Liver (tissue), 9 donors: ENCODE data around the gene IBA57. TPM values are rescaled to one million over a fixed set of nuclear protein-coding genes. Genes with fewer than 3 reads are reported as not detected.

Experiments
- DNase-seq: peaks from one replicate; pipeline ENCODE4 v3.0.0-alpha.2; 2017; ENCODE audit warnings: low spot score
- H3K27ac ChIP-seq, 2 donors: one replicate each; pipeline ENCODE4 v1.7.0; 2013; ENCODE audit warnings: inconsistent platforms in 2 of 2, low read length in 2 of 2, control low read depth in 1 of 2, low read depth in 1 of 2, mild to moderate bottlenecking in 1 of 2
- H3K27me3 ChIP-seq, 4 donors: one replicate each; pipeline versions ENCODE4 v1.6.1 to v1.7.0; 2013; ENCODE audit warnings: low read length in 3 of 4, inconsistent platforms in 1 of 4, mild to moderate bottlenecking in 1 of 4, moderate library complexity in 1 of 4; ENCODE audit not compliant: control insufficient read depth in 4 of 4, insufficient read depth in 4 of 4
- H3K36me3 ChIP-seq, 4 donors: one replicate each; pipeline versions ENCODE4 v1.6.1 to v1.7.0; 2013; ENCODE audit warnings: low read length in 3 of 4, mild to moderate bottlenecking in 3 of 4, low read depth in 1 of 4, moderate library complexity in 1 of 4; ENCODE audit not compliant: control insufficient read depth in 4 of 4, insufficient read depth in 3 of 4
- H3K4me1 ChIP-seq, 4 donors: one replicate each; pipeline versions ENCODE4 v1.6.1 to v1.7.0; 2013; ENCODE audit warnings: low read length in 3 of 4, mild to moderate bottlenecking in 3 of 4, moderate library complexity in 1 of 4; ENCODE audit not compliant: control insufficient read depth in 4 of 4, insufficient read depth in 4 of 4
- H3K4me3 ChIP-seq, 3 donors: one replicate each; pipeline versions ENCODE4 v1.6.1 to v1.7.0; 2013; ENCODE audit warnings: low read length in 3 of 3, control low read depth in 1 of 3, low read depth in 1 of 3, mild to moderate bottlenecking in 1 of 3
- H3K9ac ChIP-seq, 2 donors: one replicate each; pipeline ENCODE4 v1.7.0; 2013; ENCODE audit warnings: low read length in 2 of 2, mild to moderate bottlenecking in 2 of 2, moderate library complexity in 2 of 2, control low read depth in 1 of 2, low read depth in 1 of 2
- H3K9me3 ChIP-seq, 4 donors: one replicate each; pipeline versions ENCODE4 v1.6.1 to v1.7.0; 2013; ENCODE audit warnings: low read length in 3 of 4; ENCODE audit not compliant: control insufficient read depth in 4 of 4
- EGR1 ChIP-seq, 2 donors: IDR thresholded peaks; 2 replicates each; pipeline ENCODE4 v1.6.1; 2016 to 2018; ENCODE audit warnings: antibody characterized with exemption in 2 of 2, low read depth in 2 of 2
- FOXA1 ChIP-seq: IDR thresholded peaks from 2 replicates; pipeline ENCODE4 v1.6.1; 2016; ENCODE audit warnings: antibody characterized with exemption
- FOXA2 ChIP-seq: IDR thresholded peaks from 2 replicates; pipeline ENCODE4 v1.6.1; 2016; ENCODE audit warnings: antibody characterized with exemption
- GABPA ChIP-seq, 2 donors: IDR thresholded peaks in 1 of 2; conservative IDR thresholded peaks in 1 of 2; 2 replicates each; pipeline ENCODE4 v1.6.1; 2016; ENCODE audit warnings: antibody characterized with exemption in 2 of 2, mild to moderate bottlenecking in 1 of 2, moderate library complexity in 1 of 2
- HNF4A ChIP-seq, 2 donors: conservative IDR thresholded peaks; 2 replicates each; pipeline ENCODE4 v1.6.1; 2016; ENCODE audit warnings: antibody characterized with exemption in 2 of 2, mild to moderate bottlenecking in 2 of 2
- HNF4G ChIP-seq: IDR thresholded peaks from 2 replicates; pipeline ENCODE4 v1.6.1; 2016; ENCODE audit warnings: antibody characterized with exemption
- JUND ChIP-seq, 2 donors: IDR thresholded peaks; 2 replicates each; pipeline ENCODE4 v1.6.1; 2016; ENCODE audit warnings: antibody characterized with exemption in 2 of 2
- NR2F2 ChIP-seq: IDR thresholded peaks from 2 replicates; pipeline ENCODE4 v1.6.1; 2016; ENCODE audit warnings: antibody characterized with exemption
- RAD21 ChIP-seq, 2 donors: IDR thresholded peaks; 2 replicates each; pipeline ENCODE4 v1.6.1; 2016; ENCODE audit warnings: antibody characterized with exemption in 2 of 2, mild to moderate bottlenecking in 2 of 2
- RXRA ChIP-seq, 2 donors: IDR thresholded peaks; 2 replicates each; pipeline ENCODE4 v1.6.1; 2017 to 2018; ENCODE audit warnings: antibody characterized with exemption in 2 of 2, mild to moderate bottlenecking in 1 of 2
- SP1 ChIP-seq: IDR thresholded peaks from 2 replicates; pipeline ENCODE4 v1.6.1; 2018; ENCODE audit warnings: antibody characterized with exemption, mild to moderate bottlenecking
- TAF1 ChIP-seq: conservative IDR thresholded peaks from 2 replicates; pipeline ENCODE4 v1.6.1; 2016; ENCODE audit warnings: antibody characterized with exemption, mild to moderate bottlenecking
- YY1 ChIP-seq: IDR thresholded peaks from 2 replicates; pipeline ENCODE4 v1.6.1; 2016; ENCODE audit warnings: antibody characterized with exemption, mild to moderate bottlenecking
- WGBS: extraction: QIAGEN DNeasy Blood & Tissue Kit; methylation state at CpG from one replicate; pipeline ENCODE4 v1.1.7; 2013; 5-methylcytosine and 5-hydroxymethylcytosine counted together
- polyA plus RNA-seq, 2 donors: library from polyadenylated mRNA; stranded (reverse) in 1 of 2; unstranded in 1 of 2; fragments of 200-250 nt in 1 of 2; fragments of >200 nt in 1 of 2; fragmentation: Nextera tagmentation in 1 of 2; extraction: Ambion mirVana in 1 of 2; gene quantifications; one replicate each; pipeline versions ENCODE4 v1.2.1 to v1.2.3, GENCODE V29; 2013 to 2015
- total RNA-seq, 2 donors: library from RNA; depleted of rRNA; stranded (reverse); fragments of >200 nt; gene quantifications; one replicate each; pipeline ENCODE4 v1.2.3, GENCODE V29; 2014
- TF ChIP-seq, protein P1 (sequence below): IDR thresholded peaks from 2 replicates; pipeline ENCODE4 v1.6.1; 2016; ENCODE audit warnings: antibody characterized with exemption
- TF ChIP-seq, protein P2 (sequence below): IDR thresholded peaks from 2 replicates; pipeline ENCODE4 v1.6.1; 2016; ENCODE audit warnings: antibody characterized with exemption
- TF ChIP-seq, protein P3 (sequence below): IDR thresholded peaks from 2 replicates; pipeline ENCODE4 v1.6.1; 2016; ENCODE audit warnings: antibody characterized with exemption
- donor health status: healthy.
- donor health status: healthy.
- donor health status: healthy.
- donor health status: healthy.
- donor health status: healthy.

IBA57 gene
- total and polyA plus RNA-seq, 4 donors = 1.6 to 12.0 (median 8.4) TPM

DNA sequence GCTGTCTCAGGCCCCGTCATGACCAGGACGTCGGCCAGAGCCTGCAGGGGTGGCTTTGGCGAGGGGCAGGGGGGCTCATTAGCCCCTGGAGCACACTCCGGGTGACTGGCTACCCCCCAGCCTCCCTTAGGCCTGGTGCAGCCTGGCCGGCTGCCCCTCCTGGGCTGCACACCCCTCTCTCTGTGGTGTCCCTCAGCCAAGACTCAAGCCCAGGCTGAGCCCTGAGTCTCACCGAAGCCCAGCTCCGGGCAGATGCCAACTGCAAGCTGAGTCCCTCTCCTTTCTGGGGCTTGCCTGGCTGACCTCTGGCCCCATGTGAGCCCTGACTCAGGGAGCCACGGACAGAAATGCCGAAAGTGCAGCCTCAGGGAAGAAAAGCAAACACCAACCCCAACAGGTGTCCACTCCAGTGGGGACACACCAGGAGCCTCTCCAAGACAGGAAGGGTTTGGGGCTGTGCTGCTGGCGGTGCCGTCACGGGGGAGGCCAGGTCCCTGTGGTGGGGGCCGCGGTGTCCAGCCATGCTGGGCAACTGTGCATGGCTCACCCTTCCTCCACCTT lies 5.3 kb upstream of the IBA57 start:
- peaks cover 0 to 18% (median 0%) of the 10 kb centered on the region in 4 donors for H3K4me1 ChIP-seq
- H3K4me3 ChIP-seq = no peak overlapping the region
- no peak for DNase-seq
- no peak for TF ChIP-seq HNF4G
- no peak overlapping the region for H3K9ac ChIP-seq
- WGBS = 69% methylated on average over 15 of the region's 15 CpGs
- H3K9me3 ChIP-seq = no peaks in the 10 kb centered on the region
- no peaks in the 10 kb centered on the region for H3K27me3 ChIP-seq
- no peaks in the 10 kb centered on the region for H3K36me3 ChIP-seq
- no peak overlapping the region for H3K27ac ChIP-seq

DNA sequence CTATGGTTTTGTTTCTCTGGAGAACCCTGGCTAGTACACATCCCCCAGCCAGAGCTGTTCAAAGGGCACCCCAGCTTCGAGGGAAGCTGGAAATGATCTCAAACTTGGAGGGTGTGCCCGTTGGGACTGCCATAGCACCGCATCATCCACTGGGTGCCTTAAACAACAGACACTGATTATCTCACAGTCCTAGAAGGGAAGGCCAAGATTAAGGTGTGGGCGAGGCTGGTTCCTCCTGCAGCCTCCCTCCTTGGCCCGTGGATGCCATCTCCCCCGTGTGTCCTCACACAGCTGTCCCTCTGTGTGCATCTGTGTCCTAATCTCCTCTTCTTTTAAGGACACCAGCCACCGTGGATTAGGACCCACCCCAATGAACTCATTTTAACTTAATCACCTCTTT lies 4.2 kb upstream of the IBA57 start:
- Histone ChIP-seq H3K9ac (no peak overlapping the region), H3K27ac (no peak overlapping the region), H3K4me3 (no peak overlapping the region), H3K9me3 (no peaks in the 10 kb centered on the region), H3K4me1 (peaks cover 0 to 16% (median under 1%) of the 10 kb centered on the region in 4 donors), H3K36me3 (no peaks in the 10 kb centered on the region), H3K27me3 (no peaks in the 10 kb centered on the region)
- DNase-seq = no peak
- TF ChIP-seq SP1 (no peak), NR2F2 (no peak), YY1 (no peak), JUND (IDR thresholded peaks at IDR 0.05) (no peak), RXRA (IDR thresholded peaks at IDR 0.05) (no peak), HNF4A (conservative IDR thresholded peaks at IDR 0.05) (no peak), HNF4G (no peak), TAF1 (no peak)
- TF ChIP-seq, protein P1, sequence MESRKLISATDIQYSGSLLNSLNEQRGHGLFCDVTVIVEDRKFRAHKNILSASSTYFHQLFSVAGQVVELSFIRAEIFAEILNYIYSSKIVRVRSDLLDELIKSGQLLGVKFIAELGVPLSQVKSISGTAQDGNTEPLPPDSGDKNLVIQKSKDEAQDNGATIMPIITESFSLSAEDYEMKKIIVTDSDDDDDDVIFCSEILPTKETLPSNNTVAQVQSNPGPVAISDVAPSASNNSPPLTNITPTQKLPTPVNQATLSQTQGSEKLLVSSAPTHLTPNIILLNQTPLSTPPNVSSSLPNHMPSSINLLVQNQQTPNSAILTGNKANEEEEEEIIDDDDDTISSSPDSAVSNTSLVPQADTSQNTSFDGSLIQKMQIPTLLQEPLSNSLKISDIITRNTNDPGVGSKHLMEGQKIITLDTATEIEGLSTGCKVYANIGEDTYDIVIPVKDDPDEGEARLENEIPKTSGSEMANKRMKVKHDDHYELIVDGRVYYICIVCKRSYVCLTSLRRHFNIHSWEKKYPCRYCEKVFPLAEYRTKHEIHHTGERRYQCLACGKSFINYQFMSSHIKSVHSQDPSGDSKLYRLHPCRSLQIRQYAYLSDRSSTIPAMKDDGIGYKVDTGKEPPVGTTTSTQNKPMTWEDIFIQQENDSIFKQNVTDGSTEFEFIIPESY = no peak
- TF ChIP-seq, protein P2, sequence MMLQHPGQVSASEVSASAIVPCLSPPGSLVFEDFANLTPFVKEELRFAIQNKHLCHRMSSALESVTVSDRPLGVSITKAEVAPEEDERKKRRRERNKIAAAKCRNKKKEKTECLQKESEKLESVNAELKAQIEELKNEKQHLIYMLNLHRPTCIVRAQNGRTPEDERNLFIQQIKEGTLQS = no peak
- TF ChIP-seq, protein P3, sequence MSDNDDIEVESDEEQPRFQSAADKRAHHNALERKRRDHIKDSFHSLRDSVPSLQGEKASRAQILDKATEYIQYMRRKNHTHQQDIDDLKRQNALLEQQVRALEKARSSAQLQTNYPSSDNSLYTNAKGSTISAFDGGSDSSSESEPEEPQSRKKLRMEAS = no peak
- WGBS = 40% methylated on average over 7 of the region's 7 CpGs

DNA sequence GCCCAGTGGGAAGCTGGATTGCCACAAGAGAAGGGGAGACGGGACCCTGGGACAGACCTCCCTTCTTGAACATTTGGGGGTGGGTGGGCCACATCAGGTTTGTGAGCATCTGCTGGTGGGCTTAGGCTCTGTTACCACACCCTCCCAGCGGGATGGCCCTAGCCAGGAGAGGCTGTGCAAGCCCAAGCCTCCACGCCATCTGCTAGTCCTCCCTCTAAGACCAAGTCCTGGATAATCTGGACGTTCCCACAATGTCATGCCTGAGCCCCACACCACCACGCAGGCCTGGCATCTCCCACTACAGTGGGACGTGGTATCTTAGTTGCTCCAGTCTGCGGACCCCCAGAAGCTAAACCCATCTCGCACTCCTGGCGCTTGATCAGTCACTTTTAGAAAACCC lies 3.7 kb upstream of the IBA57 start:
- no peak for DNase-seq
- WGBS = 78% methylated on average over 9 of the region's 9 CpGs
- no peak overlapping the region for H3K9ac ChIP-seq
- no peak overlapping the region for H3K4me3 ChIP-seq
- no peaks in the 10 kb centered on the region for H3K36me3 ChIP-seq
- TF ChIP-seq RAD21 (IDR thresholded peaks at IDR 0.05) (no peak), FOXA2 (no peak), RXRA (IDR thresholded peaks at IDR 0.05) (no peak), EGR1 (IDR thresholded peaks at IDR 0.05; ENCODE audit: low read depth in 2 of 2) (no peak), YY1 (no peak), HNF4G (no peak), NR2F2 (no peak), FOXA1 (no peak), GABPA (IDR thresholded peaks at IDR 0.05 in 1 of 2, conservative IDR thresholded peaks at IDR 0.05 in 1 of 2) (no peak)
- TF ChIP-seq, protein P1 = no peak
- TF ChIP-seq, protein P3 = no peak
- TF ChIP-seq, protein P2 = no peak
- H3K27me3 ChIP-seq = no peaks in the 10 kb centered on the region
- peaks cover 0 to 18% (median 3%) of the 10 kb centered on the region in 4 donors for H3K4me1 ChIP-seq
- H3K27ac ChIP-seq = peak overlapping the region in 1 of 2 donors; percentile 41
- H3K9me3 ChIP-seq = no peaks in the 10 kb centered on the region
